Omental fat pad (tissue), 4 donors: ENCODE data around the gene HLCS. TPM values are rescaled to one million over a fixed set of nuclear protein-coding genes. Genes with fewer than 3 reads are reported as not detected.

Source experiments
- ATAC-seq: fragments of 150-250 bp; one replicate; pipeline ENCODE4 v1.9.1; 2016; ENCODE audit warnings: mild to moderate bottlenecking, moderate library complexity; ENCODE audit not compliant: low FRiP score
- DNase-seq: peaks from one replicate; pipeline ENCODE4 v3.0.0-alpha.2; 2019; ENCODE audit warnings: low spot score
- CTCF ChIP-seq, 3 donors: fragments of 450-650 bp; IDR thresholded peaks; one replicate each; pipeline ENCODE4 v1.5.1; 2016 to 2017; ENCODE audit warnings: antibody characterized with exemption in 3 of 3, mild to moderate bottlenecking in 3 of 3, moderate library complexity in 2 of 3
- total RNA-seq, 4 donors: library from RNA; depleted of rRNA; stranded (reverse); fragments of >200 nt; gene quantifications; one replicate each; pipeline ENCODE4 v1.1.0, GENCODE V29; 2016

Gene HLCS
- total RNA-seq, 4 donors from 2014 or later: 14.3 to 19.3 (median 17.6) TPM

DNA sequence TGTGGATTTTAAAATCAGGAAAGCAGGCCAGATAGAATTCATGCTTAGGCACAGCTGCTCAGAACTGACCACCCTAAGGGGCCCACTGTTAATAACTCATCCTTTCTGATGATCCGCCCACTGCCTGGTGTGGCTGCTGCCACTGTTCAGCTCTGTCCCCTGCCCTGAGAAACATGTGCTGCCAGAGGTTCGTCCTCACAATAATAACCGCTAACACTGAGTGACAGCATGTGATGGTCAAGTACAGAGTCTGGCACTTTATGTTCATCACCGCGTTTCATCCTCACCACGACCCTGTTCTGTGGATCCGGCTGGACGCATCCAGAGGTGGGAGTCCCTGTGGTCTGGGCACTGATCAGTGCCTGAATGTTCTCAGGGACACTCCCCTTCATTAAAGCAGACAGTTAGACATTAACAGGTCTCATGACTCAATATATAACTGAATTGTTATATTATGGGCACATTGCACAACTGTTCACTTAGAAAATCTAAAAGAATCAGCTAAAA lies 159.0 kb downstream of the HLCS start:
- TF ChIP-seq CTCF (IDR thresholded peaks at IDR 0.05): no peak
- ATAC-seq (no peak), DNase-seq (no peak)

GRCh38 chr21:36806103-36806502 lies 160.4 kb downstream of the HLCS start:
- ATAC-seq (no peak), DNase-seq (no peak)
- TF ChIP-seq CTCF (IDR thresholded peaks at IDR 0.05): no peak

- TF ChIP-seq CTCF (IDR thresholded peaks at IDR 0.05): no peak
- ATAC-seq: peak; percentile 19
- DNase-seq: no peak
Observed at GRCh38 chr21:36804874-36805611, 161.4 kb downstream of the HLCS start.

DNA sequence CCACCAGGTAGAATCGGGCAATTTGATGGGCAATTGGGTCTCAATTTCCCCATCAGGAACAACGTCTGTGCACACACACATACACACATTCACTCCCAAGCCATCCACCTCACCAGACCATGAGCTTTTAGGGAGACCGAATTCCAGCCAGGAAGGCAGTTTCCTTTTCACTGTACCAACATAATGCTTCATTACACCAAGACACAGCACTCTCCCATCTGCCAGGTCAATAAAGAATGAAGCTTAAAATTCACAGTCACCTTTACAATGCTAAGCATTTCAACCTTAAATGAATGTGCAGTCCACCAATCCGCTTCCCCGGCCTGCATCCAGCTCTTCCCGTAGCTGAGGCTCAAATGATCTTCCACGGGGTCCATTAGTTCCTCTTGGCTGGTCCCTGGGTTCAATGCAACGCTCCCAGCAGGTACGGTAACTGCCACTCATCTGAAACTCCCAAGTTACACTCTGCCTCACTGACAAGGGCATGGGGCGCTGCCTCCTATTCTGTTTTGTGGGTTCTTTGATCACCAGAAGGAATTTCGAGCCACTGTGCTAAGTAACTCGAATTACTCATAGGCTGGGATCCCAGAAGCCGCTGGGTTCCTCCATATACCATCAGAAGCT lies 162.5 kb downstream of the HLCS start:
- ATAC-seq: no peak
- no peak for DNase-seq

DNA sequence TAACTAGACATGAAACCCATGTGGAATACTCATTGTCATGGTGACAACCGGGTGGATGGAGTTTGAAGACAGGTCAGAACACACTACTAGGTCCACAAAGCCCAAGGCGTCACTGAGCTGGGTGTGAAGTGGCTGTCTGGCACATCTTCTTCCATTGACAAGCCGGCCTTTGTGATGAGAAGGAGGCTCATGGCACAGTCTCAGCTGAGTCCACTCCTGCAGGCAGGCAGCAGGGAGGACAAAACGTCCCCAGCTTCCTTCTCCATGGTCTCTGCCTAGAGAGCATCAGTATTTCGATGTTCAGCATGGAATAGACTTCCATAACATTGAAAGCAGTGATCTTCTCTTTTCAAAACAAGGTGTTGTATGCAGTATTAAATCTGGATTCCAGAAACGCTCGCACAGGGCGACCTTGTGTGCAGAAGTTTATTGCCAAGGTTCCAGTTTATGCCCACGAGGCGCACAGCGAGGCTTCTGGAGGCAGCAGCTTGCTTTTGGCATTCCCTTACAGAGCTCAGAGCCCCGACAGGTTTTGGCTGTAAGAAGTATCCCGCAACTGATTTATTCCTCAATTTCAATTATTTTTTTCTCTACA lies 163.3 kb downstream of the HLCS start:
- ATAC-seq: no peak
- no peak for TF ChIP-seq CTCF (IDR thresholded peaks at IDR 0.05)
- DNase-seq: no peak

More for the DNA sequence above, 162.5 kb downstream of the HLCS start:
- TF ChIP-seq CTCF (IDR thresholded peaks at IDR 0.05): no peak

GRCh38 chr21:36800734-36801133 lies 165.7 kb downstream of the HLCS start:
- ATAC-seq (no peak), DNase-seq (no peak)
- no peak for TF ChIP-seq CTCF (IDR thresholded peaks at IDR 0.05)
